MCF 10A (cell line): Measurements from ENCODE around the gene NAV1. TPM values are rescaled to one million over a fixed set of nuclear protein-coding genes. Genes with fewer than 3 reads are reported as not detected.

ENCODE experiments used
- BruUV-seq: library from RNA; stranded (reverse); fragments of 400-500 nt; replicated peaks from 2 replicates; lab custom pipeline; 2021; lab: Mats Ljungman, UMichigan
- CTCF ChIA-PET: fragments of 300-600 bp; sonication (Branson Sonifier 250); formaldehyde crosslinking; extraction: SDS; loops from one replicate; lab custom pipeline; 2021; ENCODE audit warnings: antibody characterized with exemption, inconsistent platforms; lab: Yijun Ruan, JAX
- POLR2A ChIA-PET: fragments of 300-600, 350-650 bp; sonication (Branson Sonifier 250); formaldehyde crosslinking; extraction: SDS; loops from one replicate; lab custom pipeline; 2020; ENCODE audit warnings: antibody characterized with exemption, inconsistent platforms; lab: Yijun Ruan, JAX
- DNase-seq: peaks from one replicate; pipeline ENCODE4 v3.0.0-alpha.2; 2018; ENCODE audit not compliant: unreplicated experiment
- H3K27ac Mint-ChIP-seq: one replicate; pipeline ENCODE4 v1.8.0; 2022; ENCODE audit warnings: mild to moderate bottlenecking, low read depth, mixed read lengths; ENCODE audit not compliant: unreplicated experiment
- H3K27me3 Mint-ChIP-seq: one replicate; pipeline ENCODE4 v1.8.0; 2022; ENCODE audit warnings: mixed read lengths; ENCODE audit not compliant: insufficient read depth, unreplicated experiment
- H3K36me3 Mint-ChIP-seq: one replicate; pipeline ENCODE4 v1.8.0; 2022; ENCODE audit warnings: mild to moderate bottlenecking, moderate library complexity, mixed read lengths; ENCODE audit not compliant: insufficient read depth, unreplicated experiment
- H3K4me1 Mint-ChIP-seq: one replicate; pipeline ENCODE4 v1.8.0; 2022; ENCODE audit warnings: mixed read lengths; ENCODE audit not compliant: insufficient read depth, unreplicated experiment
- H3K4me3 Mint-ChIP-seq: one replicate; pipeline ENCODE4 v1.8.0; 2022; ENCODE audit warnings: mild to moderate bottlenecking, moderate library complexity, mixed read lengths; ENCODE audit not compliant: unreplicated experiment
- H3K9me3 Mint-ChIP-seq: one replicate; pipeline ENCODE4 v1.8.0; 2022; ENCODE audit warnings: mixed read lengths; ENCODE audit not compliant: unreplicated experiment
- intact Hi-C: fragments of 100-400 bp; cut with micrococcal nuclease; formaldehyde crosslinking; loops from 2 replicates; pipeline ENCODE4 v1.14.1; 2022
- total RNA-seq: library from RNA; stranded (reverse); gene quantifications from 2 replicates; pipeline ENCODE4 v1.2.3, GENCODE V29; 2022
- TF ChIP-seq, protein P1 (sequence below): fragments of 200-600 bp; IDR thresholded peaks from one replicate; pipeline ENCODE4 v1.8.0; 2022; ENCODE audit warnings: antibody characterized with exemption, mild to moderate bottlenecking; ENCODE audit not compliant: unreplicated experiment

Gene NAV1
- total RNA-seq, 1 experiment from 2014 or later, result 34.9 TPM

DNA sequence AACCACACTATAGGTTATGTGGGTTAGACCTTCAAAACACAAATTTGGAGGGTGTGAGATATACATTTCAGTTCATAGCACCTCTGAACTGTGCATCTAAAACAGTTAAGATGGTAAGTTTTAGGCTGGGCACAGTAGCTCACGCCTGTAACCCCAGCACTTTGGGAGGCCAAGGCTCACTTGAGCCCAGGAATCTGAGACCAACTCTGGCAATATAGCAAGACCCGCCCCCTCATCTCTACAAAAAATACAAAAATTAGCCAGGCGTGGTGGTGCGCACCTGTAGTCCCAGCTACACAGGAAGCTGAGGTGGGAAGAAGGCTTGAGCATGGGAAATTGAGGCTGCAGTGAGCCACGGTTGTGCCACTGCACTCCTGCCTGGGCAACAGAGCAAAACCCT, 47.9 kb downstream of the NAV1 start:
- no peak overlapping the region for H3K4me3 Mint-ChIP-seq
- peaks cover 10% of the 10 kb centered on the region for H3K27me3 Mint-ChIP-seq
- TF ChIP-seq, protein P1, sequence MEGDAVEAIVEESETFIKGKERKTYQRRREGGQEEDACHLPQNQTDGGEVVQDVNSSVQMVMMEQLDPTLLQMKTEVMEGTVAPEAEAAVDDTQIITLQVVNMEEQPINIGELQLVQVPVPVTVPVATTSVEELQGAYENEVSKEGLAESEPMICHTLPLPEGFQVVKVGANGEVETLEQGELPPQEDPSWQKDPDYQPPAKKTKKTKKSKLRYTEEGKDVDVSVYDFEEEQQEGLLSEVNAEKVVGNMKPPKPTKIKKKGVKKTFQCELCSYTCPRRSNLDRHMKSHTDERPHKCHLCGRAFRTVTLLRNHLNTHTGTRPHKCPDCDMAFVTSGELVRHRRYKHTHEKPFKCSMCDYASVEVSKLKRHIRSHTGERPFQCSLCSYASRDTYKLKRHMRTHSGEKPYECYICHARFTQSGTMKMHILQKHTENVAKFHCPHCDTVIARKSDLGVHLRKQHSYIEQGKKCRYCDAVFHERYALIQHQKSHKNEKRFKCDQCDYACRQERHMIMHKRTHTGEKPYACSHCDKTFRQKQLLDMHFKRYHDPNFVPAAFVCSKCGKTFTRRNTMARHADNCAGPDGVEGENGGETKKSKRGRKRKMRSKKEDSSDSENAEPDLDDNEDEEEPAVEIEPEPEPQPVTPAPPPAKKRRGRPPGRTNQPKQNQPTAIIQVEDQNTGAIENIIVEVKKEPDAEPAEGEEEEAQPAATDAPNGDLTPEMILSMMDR, result no peak
- H3K9me3 Mint-ChIP-seq, result no peaks in the 10 kb centered on the region
- H3K4me1 Mint-ChIP-seq, result peaks cover 36% of the 10 kb centered on the region
- intact Hi-C loops, result no loop called here
- DNase-seq, result no peak
- no peaks in the 10 kb centered on the region for H3K36me3 Mint-ChIP-seq
- no peak overlapping the region for H3K27ac Mint-ChIP-seq
- no TSS peak for BruUV-seq
- ChIA-PET POLR2A (no interaction called here), CTCF (interaction anchor here (0.6 to 1.2 kb wide), 3 partner anchors 27 to 91 kb away, joined by 3 to 6 read pairs (median 4); no protein-coding TSS in a partner anchor)

DNA sequence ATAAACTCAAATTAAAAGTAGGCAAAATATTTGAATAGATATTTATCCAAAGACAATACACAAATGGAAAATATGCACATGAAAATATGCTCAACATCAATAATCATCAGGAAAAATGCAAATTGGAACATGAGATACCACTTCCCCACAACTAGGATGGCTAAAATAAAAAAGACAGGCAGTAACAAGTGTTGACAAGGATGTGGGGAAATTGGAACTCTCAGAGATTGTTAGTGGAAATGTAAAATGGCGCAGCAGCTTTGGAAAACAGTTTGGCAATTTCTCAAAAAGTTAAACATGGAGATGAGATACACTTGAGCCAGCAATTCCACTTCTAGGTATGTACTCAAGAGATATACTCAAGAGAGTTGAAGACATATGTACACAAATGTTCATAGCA, 48.8 kb downstream of the NAV1 start:
- BruUV-seq, result no TSS peak
- CTCF ChIA-PET, result interaction anchor here (0.5 to 1.2 kb wide), 4 partner anchors 28 to 1131 kb away, joined by 3 to 6 read pairs (median 4); no protein-coding TSS in a partner anchor

More for the DNA sequence above, 48.8 kb downstream of the NAV1 start:
- intact Hi-C loops, result no loop called here
- H3K4me1 Mint-ChIP-seq, result peaks cover 36% of the 10 kb centered on the region
- no peak overlapping the region for H3K4me3 Mint-ChIP-seq
- no peaks in the 10 kb centered on the region for H3K36me3 Mint-ChIP-seq
- TF ChIP-seq, protein P1, result no peak
- H3K9me3 Mint-ChIP-seq, result no peaks in the 10 kb centered on the region
- peaks cover 10% of the 10 kb centered on the region for H3K27me3 Mint-ChIP-seq
- POLR2A ChIA-PET, result no interaction called here
- H3K27ac Mint-ChIP-seq, result no peak overlapping the region
- DNase-seq, result no peak

Other genes starting within 250 kb of the NAV1 start
- 0.37 and 0.61 TPM in 2 replicates for gene TNNT2, start 161.4 kb upstream of the NAV1 start, total RNA-seq
- gene LAD1, start 139.8 kb upstream of the NAV1 start, total RNA-seq, result 21.4 and 40.9 TPM in 2 replicates
- gene TNNI1, start 117.4 kb upstream of the NAV1 start, total RNA-seq, result 0.05 TPM in 1 of 2 replicates, not detected in the other
- gene PHLDA3, start 69.9 kb upstream of the NAV1 start, total RNA-seq, result 169 and 204 TPM in 2 replicates
- gene CSRP1, start 32.0 kb upstream of the NAV1 start, total RNA-seq, result 263 and 358 TPM in 2 replicates